ENCODE measurements around the gene EML5.

The EML5 gene

DNA sequence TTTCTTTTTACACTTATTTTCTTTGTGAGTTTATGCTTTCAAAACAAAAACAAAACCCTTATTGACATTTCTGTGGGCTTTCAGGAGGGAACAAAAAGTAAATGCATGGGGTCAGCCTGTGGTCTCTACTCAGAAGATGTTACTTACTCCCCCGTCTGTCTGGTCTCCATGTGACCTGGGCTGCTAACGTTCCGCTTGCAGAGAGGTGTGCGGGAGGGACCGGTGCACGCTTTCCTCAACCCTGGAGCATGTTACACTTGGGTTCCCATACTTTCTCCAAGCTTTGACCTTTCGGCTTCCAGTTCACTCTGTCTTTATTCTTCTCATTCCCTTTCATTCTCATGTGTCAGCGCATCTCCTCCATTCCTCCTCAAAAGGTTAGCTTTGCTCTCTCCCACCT is 193.4 kb downstream of the EML5 start (continued):
- TF ChIP-seq, protein P1, sequence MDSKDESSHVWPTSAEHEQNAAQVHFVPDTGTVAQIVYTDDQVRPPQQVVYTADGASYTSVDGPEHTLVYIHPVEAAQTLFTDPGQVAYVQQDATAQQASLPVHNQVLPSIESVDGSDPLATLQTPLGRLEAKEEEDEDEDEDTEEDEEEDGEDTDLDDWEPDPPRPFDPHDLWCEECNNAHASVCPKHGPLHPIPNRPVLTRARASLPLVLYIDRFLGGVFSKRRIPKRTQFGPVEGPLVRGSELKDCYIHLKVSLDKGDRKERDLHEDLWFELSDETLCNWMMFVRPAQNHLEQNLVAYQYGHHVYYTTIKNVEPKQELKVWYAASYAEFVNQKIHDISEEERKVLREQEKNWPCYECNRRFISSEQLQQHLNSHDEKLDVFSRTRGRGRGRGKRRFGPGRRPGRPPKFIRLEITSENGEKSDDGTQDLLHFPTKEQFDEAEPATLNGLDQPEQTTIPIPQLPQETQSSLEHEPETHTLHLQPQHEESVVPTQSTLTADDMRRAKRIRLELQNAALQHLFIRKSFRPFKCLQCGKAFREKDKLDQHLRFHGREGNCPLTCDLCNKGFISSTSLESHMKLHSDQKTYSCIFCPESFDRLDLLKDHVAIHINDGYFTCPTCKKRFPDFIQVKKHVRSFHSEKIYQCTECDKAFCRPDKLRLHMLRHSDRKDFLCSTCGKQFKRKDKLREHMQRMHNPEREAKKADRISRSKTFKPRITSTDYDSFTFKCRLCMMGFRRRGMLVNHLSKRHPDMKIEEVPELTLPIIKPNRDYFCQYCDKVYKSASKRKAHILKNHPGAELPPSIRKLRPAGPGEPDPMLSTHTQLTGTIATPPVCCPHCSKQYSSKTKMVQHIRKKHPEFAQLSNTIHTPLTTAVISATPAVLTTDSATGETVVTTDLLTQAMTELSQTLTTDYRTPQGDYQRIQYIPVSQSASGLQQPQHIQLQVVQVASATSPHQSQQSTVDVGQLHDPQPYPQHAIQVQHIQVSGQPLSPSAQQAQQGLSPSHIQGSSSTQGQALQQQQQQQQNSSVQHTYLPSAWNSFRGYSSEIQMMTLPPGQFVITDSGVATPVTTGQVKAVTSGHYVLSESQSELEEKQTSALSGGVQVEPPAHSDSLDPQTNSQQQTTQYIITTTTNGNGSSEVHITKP (tag by site-specific recombination; IDR thresholded peaks at IDR 0.05) = no peak

DNA sequence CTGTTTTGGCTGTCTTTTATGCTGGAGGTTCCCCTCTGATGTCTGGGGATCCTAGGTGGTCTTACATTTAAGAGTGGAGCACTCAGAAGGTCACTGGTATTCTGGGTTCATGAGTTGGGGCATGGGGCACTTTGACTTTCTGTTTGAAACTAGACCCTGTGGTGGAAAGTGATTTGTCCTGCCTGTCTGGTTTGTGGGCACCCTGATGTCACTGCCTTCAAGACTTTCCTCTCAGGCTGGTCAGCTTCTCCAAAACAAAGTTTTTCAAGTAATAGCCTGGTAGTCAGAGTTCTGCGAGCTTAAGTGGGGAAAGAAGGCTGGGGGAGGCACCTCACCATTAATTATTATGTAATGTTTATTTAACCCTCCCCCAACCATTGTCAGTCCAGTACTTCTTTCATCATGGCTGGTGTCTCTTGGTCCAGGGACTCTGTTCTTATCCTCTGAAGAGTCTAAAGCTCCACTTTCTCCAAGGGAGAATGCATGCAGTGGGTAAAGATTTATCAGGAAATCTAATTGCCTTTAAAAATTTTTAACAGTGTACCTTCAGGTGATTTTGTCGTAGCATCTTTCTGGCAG is 194.6 kb downstream of the EML5 start:
- Histone ChIP-seq H3K36me3 (ENCODE audit: control insufficient read depth in 2 of 2, insufficient read depth in 1 of 2, low read length in 2 of 2) (peaks cover 40 to 100% of the 10 kb centered on the region in 2 experiments), H3K27ac (ENCODE audit: extremely low read depth, low read depth, low read length) (no peak overlapping the region), H3K4me1 (ENCODE audit: control insufficient read depth, insufficient read depth, low read length) (0 out of 2 replicates have a peak, but pooled peaks cover 3% of the 10 kb centered on the region), H3K9me3 (ENCODE audit: control insufficient read depth, insufficient read depth, low read depth, low read length) (no peaks in the 10 kb centered on the region), H3K4me3 (ENCODE audit: low read depth, low read length) (no peak overlapping the region)
- POLR2A ChIA-PET = no interaction called here
- CTCF ChIA-PET = no interaction called here
- TF ChIP-seq KLF1 (tag by site-specific recombination; IDR thresholded peaks at IDR 0.05) (no peak), ZNF624 (tag by site-specific recombination; IDR thresholded peaks at IDR 0.05) (no peak), SALL2 (tag by site-specific recombination; IDR thresholded peaks at IDR 0.05; ENCODE audit: borderline replicate concordance) (no peak), ZNF19 (tag by site-specific recombination; IDR thresholded peaks at IDR 0.05; ENCODE audit: low read depth) (no peak), ZNF514 (tag by site-specific recombination; IDR thresholded peaks at IDR 0.05) (no peak), ZNF776 (tag by site-specific recombination; IDR thresholded peaks at IDR 0.05; ENCODE audit: borderline replicate concordance) (no peak), ZNF529 (tag by site-specific recombination; IDR thresholded peaks at IDR 0.05; ENCODE audit: insufficient replicate concordance) (no peak), ZNF677 (tag by site-specific recombination; IDR thresholded peaks at IDR 0.05) (no peak), ZNF701 (tag by site-specific recombination; IDR thresholded peaks at IDR 0.05) (no peak), FEZF1 (tag by site-specific recombination; IDR thresholded peaks at IDR 0.05) (no peak), SP7 (tag by site-specific recombination; IDR thresholded peaks at IDR 0.05) (no peak), ZNF707 (tag by site-specific recombination; IDR thresholded peaks at IDR 0.05) (no peak), ZNF335 (tag by site-specific recombination; conservative IDR thresholded peaks at IDR 0.05) (no peak), PRDM1 (tag by site-specific recombination; IDR thresholded peaks at IDR 0.05) (no peak), ZXDB (tag by site-specific recombination; IDR thresholded peaks at IDR 0.05) (no peak), ZNF354C (tag by site-specific recombination; IDR thresholded peaks at IDR 0.05; ENCODE audit: borderline replicate concordance, low read depth) (no peak), ZSCAN23 (tag by site-specific recombination; IDR thresholded peaks at IDR 0.05) (no peak), ZNF211 (tag by site-specific recombination; IDR thresholded peaks at IDR 0.05; ENCODE audit: low read depth) (no peak)
- TF ChIP-seq, protein P1 (tag by site-specific recombination; IDR thresholded peaks at IDR 0.05) = no peak
- TF ChIP-seq, protein P2, sequence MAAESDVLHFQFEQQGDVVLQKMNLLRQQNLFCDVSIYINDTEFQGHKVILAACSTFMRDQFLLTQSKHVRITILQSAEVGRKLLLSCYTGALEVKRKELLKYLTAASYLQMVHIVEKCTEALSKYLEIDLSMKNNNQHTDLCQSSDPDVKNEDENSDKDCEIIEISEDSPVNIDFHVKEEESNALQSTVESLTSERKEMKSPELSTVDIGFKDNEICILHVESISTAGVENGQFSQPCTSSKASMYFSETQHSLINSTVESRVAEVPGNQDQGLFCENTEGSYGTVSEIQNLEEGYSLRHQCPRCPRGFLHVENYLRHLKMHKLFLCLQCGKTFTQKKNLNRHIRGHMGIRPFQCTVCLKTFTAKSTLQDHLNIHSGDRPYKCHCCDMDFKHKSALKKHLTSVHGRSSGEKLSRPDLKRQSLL (tag by site-specific recombination; IDR thresholded peaks at IDR 0.05) = no peak

Measured in HEK293 (cell line).